GM12892 (cell line): ENCODE data around the gene MAGOH.

ENCODE experiments used
- POLR2A ChIP-seq: IDR thresholded peaks from 2 replicates; pipeline ENCODE4 v1.6.1; 2011; ENCODE audit warnings: low read depth, low read length, control low read depth
- POLR2AphosphoS5 ChIP-seq: IDR thresholded peaks from 2 replicates; pipeline ENCODE4 v1.6.1; 2011; ENCODE audit warnings: low read depth, low read length, control low read depth
- TAF1 ChIP-seq: IDR thresholded peaks from 2 replicates; pipeline ENCODE4 v1.6.1; 2011; ENCODE audit warnings: low read depth, mild to moderate bottlenecking, control low read depth, low read length, borderline replicate concordance

DNA sequence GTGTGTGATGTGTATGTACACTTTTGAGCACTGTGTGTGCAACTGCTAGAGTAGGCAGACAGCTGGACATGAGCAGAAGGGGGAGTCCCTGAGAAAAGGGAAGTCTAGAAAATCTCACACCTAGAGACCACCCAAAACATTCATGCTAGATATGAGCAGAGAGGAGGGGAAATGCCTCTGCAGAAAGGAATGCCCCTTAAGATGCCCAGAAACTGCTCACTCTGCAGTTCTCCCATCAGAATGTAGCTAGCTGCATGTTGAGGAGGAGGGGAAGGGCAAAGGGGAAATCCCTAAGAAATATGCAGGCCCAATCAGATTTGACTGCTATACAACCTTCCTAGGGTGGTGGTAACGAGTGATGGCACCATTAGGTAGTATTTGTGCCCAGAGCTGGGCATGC is 31.8 kb upstream of the MAGOH start:
- TF ChIP-seq TAF1 (no peak), POLR2A (no peak), POLR2AphosphoS5 (no peak)
